ENCODE measurements around the gene APOBEC3B. TPM values are rescaled to one million over a fixed set of nuclear protein-coding genes. Genes with fewer than 3 reads are reported as not detected.
"Not testable (repeated sequence)": the region's sequence is repeated elsewhere in the genome, so short reads cannot be mapped to it uniquely, and the experiment has no call there.

The APOBEC3B gene
- total RNA-seq, 4 donors from 2014 or later: 1.1 to 2.7 (median 1.9) TPM; not detected in 1

- Histone ChIP-seq H3K4me3 (no peak overlapping the region), H3K27ac (no peak overlapping the region), H3K36me3 (no peaks in the 10 kb centered on the region), H3K9me3 (no peaks in the 10 kb centered on the region), H3K27me3 (no peaks in the 10 kb centered on the region), H3K4me1 (no peaks in the 10 kb centered on the region)
- DNase-seq: no peak
- no peak for TF ChIP-seq POLR2A (IDR thresholded peaks at IDR 0.05)
- TF ChIP-seq CTCF (IDR thresholded peaks at IDR 0.05): no peak
Observed at GRCh38 chr22:39027717-39028116, 45.6 kb downstream of the APOBEC3B start.

GRCh38 chr22:39028281-39028680 is 46.1 kb downstream of the APOBEC3B start:
- H3K27ac ChIP-seq: no peak overlapping the region
- no peaks in the 10 kb centered on the region for H3K36me3 ChIP-seq
- no peaks in the 10 kb centered on the region for H3K27me3 ChIP-seq
- H3K4me1 ChIP-seq: no peaks in the 10 kb centered on the region
- H3K4me3 ChIP-seq: no peak overlapping the region
- DNase-seq: no peak
- H3K9me3 ChIP-seq: no peaks in the 10 kb centered on the region
- TF ChIP-seq POLR2A (IDR thresholded peaks at IDR 0.05) (no peak), CTCF (IDR thresholded peaks at IDR 0.05) (no peak)

- TF ChIP-seq CTCF (IDR thresholded peaks at IDR 0.05) (no peak), POLR2A (IDR thresholded peaks at IDR 0.05) (no peak)
- H3K4me3 ChIP-seq: no peak overlapping the region
- DNase-seq: no peak
- no peaks in the 10 kb centered on the region for H3K36me3 ChIP-seq
- H3K4me1 ChIP-seq: no peaks in the 10 kb centered on the region
- no peak overlapping the region for H3K27ac ChIP-seq
- H3K9me3 ChIP-seq: no peaks in the 10 kb centered on the region
- no peaks in the 10 kb centered on the region for H3K27me3 ChIP-seq
Observed at GRCh38 chr22:39029227-39029626, 47.1 kb downstream of the APOBEC3B start.

- H3K4me3 ChIP-seq: no peak overlapping the region
- no peaks in the 10 kb centered on the region for H3K36me3 ChIP-seq
- TF ChIP-seq CTCF (IDR thresholded peaks at IDR 0.05): no peak
- no peak for TF ChIP-seq POLR2A (IDR thresholded peaks at IDR 0.05)
- no peaks in the 10 kb centered on the region for H3K4me1 ChIP-seq
- no peaks in the 10 kb centered on the region for H3K9me3 ChIP-seq
- no peaks in the 10 kb centered on the region for H3K27me3 ChIP-seq
- no peak overlapping the region for H3K27ac ChIP-seq
- no peak for DNase-seq
Observed at GRCh38 chr22:39030705-39031104, 48.6 kb downstream of the APOBEC3B start.

GRCh38 chr22:39031434-39032295 is 49.5 kb downstream of the APOBEC3B start:
- not testable (repeated sequence) for H3K4me3 ChIP-seq, DNase-seq, H3K9me3 ChIP-seq

GRCh38 chr22:39037071-39037470 is 54.9 kb downstream of the APOBEC3B start:
- H3K4me1 ChIP-seq, H3K36me3 ChIP-seq, H3K27me3 ChIP-seq, DNase-seq, H3K27ac ChIP-seq, H3K9me3 ChIP-seq, H3K4me3 ChIP-seq: not testable (repeated sequence)

More at GRCh38 chr22:39031434-39032295, 49.5 kb downstream of the APOBEC3B start:
- H3K27ac ChIP-seq, H3K4me1 ChIP-seq, H3K27me3 ChIP-seq, H3K36me3 ChIP-seq: not testable (repeated sequence)

Data from Peyer's patch (tissue), 4 donors.